Measurements from ENCODE around the gene ARHGAP22. TPM values are rescaled to one million over a fixed set of nuclear protein-coding genes. Genes with fewer than 3 reads are reported as not detected.

Gene ARHGAP22
- total RNA-seq, 1 experiment from 2014 or later = 9.9 TPM

DNA sequence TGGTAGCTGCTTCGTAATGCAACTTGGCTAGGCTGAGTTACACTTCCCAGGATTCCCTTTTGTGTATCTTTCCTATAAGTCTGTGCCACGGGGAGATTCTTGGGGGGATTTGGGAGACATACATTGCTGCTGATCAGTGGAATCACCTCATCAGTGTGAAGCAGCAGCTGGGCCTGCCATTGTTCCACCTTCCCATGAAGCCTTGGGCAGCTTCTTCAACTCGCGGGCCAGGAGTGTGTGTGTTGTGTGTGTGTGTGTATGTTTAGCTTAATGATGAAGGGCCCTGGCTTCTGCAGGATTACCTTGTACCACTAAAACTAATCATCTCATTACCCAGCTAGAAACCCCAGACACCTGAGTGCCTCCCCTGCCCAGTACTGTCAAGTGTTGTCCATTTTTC lies 33.3 kb upstream of the ARHGAP22 start:
- Histone ChIP-seq H3K27me3 (ENCODE audit: insufficient read depth, low read length) (no peaks in the 10 kb centered on the region), H3K79me2 (ENCODE audit: insufficient read depth, low read length) (no peaks in the 10 kb centered on the region), H3K4me3 (replicated peaks in 1 of 2; ENCODE audit: low read depth in 1 of 2, low read length in 2 of 2) (no peak overlapping the region), H3K9me2 (ENCODE audit: insufficient read depth) (no peaks in the 10 kb centered on the region), H2AFZ (ENCODE audit: low read depth, low read length, poor library complexity, severe bottlenecking) (no peak overlapping the region), H3K4me1 (ENCODE audit: control insufficient read depth in 1 of 2, insufficient read depth in 2 of 2, low read length in 2 of 2) (no peaks in the 10 kb centered on the region), H3K27ac (ENCODE audit: low read depth, low read length) (no peak overlapping the region), H3K36me3 (ENCODE audit: control insufficient read depth in 1 of 2, insufficient read depth in 2 of 2, low read length in 2 of 2) (no peaks in the 10 kb centered on the region), H4K20me1 (ENCODE audit: insufficient read depth) (no peaks in the 10 kb centered on the region), H3K9ac (ENCODE audit: low read length) (no peak overlapping the region), H3K9me3 (ENCODE audit: control insufficient read depth in 1 of 2, insufficient read depth in 1 of 2, low read depth in 1 of 2, low read length in 2 of 2) (0 out of 4 replicates have a peak, but pooled peaks cover 0 to 6% of the 10 kb centered on the region in 2 experiments), H3K4me2 (ENCODE audit: low read length) (no peak overlapping the region)
- ChIA-PET CTCF (interaction anchor here (1.9 kb wide), 1 partner anchor 18 kb away, joined by 8 read pairs; no protein-coding TSS in a partner anchor), POLR2A (no interaction called here), RAD21 (ENCODE audit: low non-redundant PET in 1 of 2, low total read pairs in 2 of 2, uncharacterized antibody in 2 of 2, unreplicated experiment in 2 of 2) (no interaction called here)
- DNase-seq (ENCODE audit: low read depth, low spot score) (no peak), ATAC-seq (no peak)
- no TSS peak for BruUV-seq (replicated peaks)
- intact Hi-C loops (cut with micrococcal nuclease) = no loop called here
- TF ChIP-seq ELF1 (IDR thresholded peaks at IDR 0.05; ENCODE audit: borderline replicate concordance, low read depth) = no peak
- no peak for TF ChIP-seq TCF7L2 (IDR thresholded peaks at IDR 0.05; ENCODE audit: borderline replicate concordance, extremely low read depth, insufficient read depth, insufficient read length)
- no peak for TF ChIP-seq ATF3 (IDR thresholded peaks at IDR 0.05)
- TF ChIP-seq SP1 (IDR thresholded peaks at IDR 0.05; ENCODE audit: low read depth) = no peak
- no peak for TF ChIP-seq CEBPB (IDR thresholded peaks at IDR 0.05; ENCODE audit: low read depth)
- no peak for TF ChIP-seq EZH2phosphoT487 (IDR thresholded peaks at IDR 0.05; ENCODE audit: borderline replicate concordance)
- no peak for TF ChIP-seq SRF (IDR thresholded peaks at IDR 0.05; ENCODE audit: low read depth)
- TF ChIP-seq RAD21 (IDR thresholded peaks at IDR 0.05; ENCODE audit: low read depth) = no peak
- TF ChIP-seq EZH2 (IDR thresholded peaks at IDR 0.05) = no peak
- no peak for TF ChIP-seq FOSL1 (IDR thresholded peaks at IDR 0.05; ENCODE audit: low read depth)
- TF ChIP-seq JUND (IDR thresholded peaks at IDR 0.05) = no peak
- no peak for TF ChIP-seq YY1 (IDR thresholded peaks at IDR 0.05; ENCODE audit: extremely low read depth, insufficient replicate concordance, low read depth, low read length)
- TF ChIP-seq POLR2AphosphoS5 (IDR thresholded peaks at IDR 0.05; ENCODE audit: low read depth, low read length) = no peak
- no peak for TF ChIP-seq ZNF274 (IDR thresholded peaks at IDR 0.05; ENCODE audit: low read depth, low read length)
- TF ChIP-seq POLR2A (IDR thresholded peaks at IDR 0.05; ENCODE audit: borderline replicate concordance, extremely low read depth, insufficient read depth, insufficient read length) = no peak

Data from HCT116 (cell line).